ENCODE data around the gene SYNC. TPM values are rescaled to one million over a fixed set of nuclear protein-coding genes. Genes with fewer than 3 reads are reported as not detected.
A peak's percentile ranks its signal among the peaks of the same experiment; 100 is the strongest.

SYNC gene
- total and polyA plus RNA-seq, 9 of the 15 experiments (the other 6 are each of a cell fraction or from before 2014, with no cell fraction given), result 0.49 to 1.1 (median 0.87) TPM

DNA sequence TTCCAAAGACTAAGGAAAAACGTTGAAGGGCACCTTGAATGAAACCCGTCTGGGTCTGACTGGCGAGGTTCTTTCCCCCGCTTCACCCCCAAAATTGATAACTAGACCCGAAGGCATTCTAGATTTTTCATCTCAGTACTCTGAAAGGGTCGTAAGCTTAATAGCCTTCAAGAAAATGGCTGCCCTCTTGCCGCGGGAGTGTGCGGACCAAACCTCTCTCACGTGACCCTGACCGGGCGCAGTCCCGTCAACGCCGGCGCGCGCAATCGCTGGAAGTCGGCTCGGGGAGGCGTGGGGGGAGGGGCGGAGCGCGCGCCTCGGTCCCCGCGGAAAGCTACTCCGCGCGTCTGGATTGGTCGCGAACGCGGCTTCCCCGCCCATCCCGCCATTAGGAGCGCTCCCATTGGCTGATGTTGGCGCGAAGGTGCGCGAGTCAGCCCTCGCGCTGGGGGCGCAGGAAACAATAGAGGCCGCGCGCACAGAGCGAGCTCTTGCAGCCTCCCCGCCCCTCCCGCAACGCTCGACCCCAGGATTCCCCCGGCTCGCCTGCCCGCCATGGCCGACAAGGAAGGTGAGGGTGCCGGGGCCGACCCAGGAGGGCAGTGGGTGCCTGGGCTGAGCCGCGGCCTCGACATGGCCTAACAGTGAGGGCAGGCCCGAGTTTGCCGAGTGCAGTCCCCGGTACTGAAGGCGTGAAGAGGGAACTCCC lies 51.7 kb downstream of the SYNC start, which contains the start of gene RBBP4 (continued):
- TF ChIP-seq ARID2 (IDR thresholded peaks at IDR 0.05), result 0 out of 2 replicates have a peak, but pooled peaks have one; percentile 7
- peak; percentile 67; the same call in 1 of the 2 replicates for TF ChIP-seq ZNF12 (CRISPR knock-in tag; IDR thresholded peaks at IDR 0.05)
- peak; percentile 93 for TF ChIP-seq HNRNPLL (IDR thresholded peaks at IDR 0.05; ENCODE audit: low read depth, low read length, poor library complexity, severe bottlenecking)
- no peak for TF ChIP-seq ZNF655 (CRISPR knock-in tag; IDR thresholded peaks at IDR 0.05)
- TF ChIP-seq ZNF512 (tag; IDR thresholded peaks at IDR 0.05), result no peak
- peak; percentile 99 for TF ChIP-seq THRB (CRISPR knock-in tag; conservative IDR thresholded peaks at IDR 0.05)
- TF ChIP-seq ZBTB8A (IDR thresholded peaks at IDR 0.05; ENCODE audit: partially characterized antibody), result no peak
- peak; percentile 87 for TF ChIP-seq RNF2 (IDR thresholded peaks at IDR 0.05)
- TF ChIP-seq ZNF764 (CRISPR knock-in tag; IDR thresholded peaks at IDR 0.05; ENCODE audit: low read depth), result 0 out of 2 replicates have a peak, but pooled peaks have one; percentile 70
- TF ChIP-seq ZNF282 (CRISPR knock-in tag; IDR thresholded peaks at IDR 0.05), result peak; percentile 97; the same call in 1 of the 2 replicates
- TF ChIP-seq, protein P1, sequence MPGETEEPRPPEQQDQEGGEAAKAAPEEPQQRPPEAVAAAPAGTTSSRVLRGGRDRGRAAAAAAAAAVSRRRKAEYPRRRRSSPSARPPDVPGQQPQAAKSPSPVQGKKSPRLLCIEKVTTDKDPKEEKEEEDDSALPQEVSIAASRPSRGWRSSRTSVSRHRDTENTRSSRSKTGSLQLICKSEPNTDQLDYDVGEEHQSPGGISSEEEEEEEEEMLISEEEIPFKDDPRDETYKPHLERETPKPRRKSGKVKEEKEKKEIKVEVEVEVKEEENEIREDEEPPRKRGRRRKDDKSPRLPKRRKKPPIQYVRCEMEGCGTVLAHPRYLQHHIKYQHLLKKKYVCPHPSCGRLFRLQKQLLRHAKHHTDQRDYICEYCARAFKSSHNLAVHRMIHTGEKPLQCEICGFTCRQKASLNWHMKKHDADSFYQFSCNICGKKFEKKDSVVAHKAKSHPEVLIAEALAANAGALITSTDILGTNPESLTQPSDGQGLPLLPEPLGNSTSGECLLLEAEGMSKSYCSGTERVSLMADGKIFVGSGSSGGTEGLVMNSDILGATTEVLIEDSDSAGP (CRISPR knock-in tag; IDR thresholded peaks at IDR 0.05), result no peak; the same call in none of the 2 replicates
- no peak for TF ChIP-seq SETDB1 (IDR thresholded peaks at IDR 0.05; ENCODE audit: low read length)
- TF ChIP-seq ZKSCAN1 (IDR thresholded peaks at IDR 0.05; ENCODE audit: low read depth, low read length), result no peak; the same call in 1 of the 2 replicates
- TF ChIP-seq SNIP1 (IDR thresholded peaks at IDR 0.05; ENCODE audit: low read depth), result no peak
- TF ChIP-seq TEAD4 (IDR thresholded peaks at IDR 0.05; ENCODE audit: low read length), result peak; percentile 40
- TF ChIP-seq TEAD4 (CRISPR knock-in tag; IDR thresholded peaks at IDR 0.05; ENCODE audit: borderline replicate concordance), result 0 out of 2 replicates have a peak, but pooled peaks have one; percentile 76
- TF ChIP-seq BRD9 (IDR thresholded peaks at IDR 0.05; ENCODE audit: low read depth, partially characterized antibody), result peak; percentile 66
- no peak for TF ChIP-seq TAF15 (IDR thresholded peaks at IDR 0.05; ENCODE audit: low read depth, low read length)
- TF ChIP-seq ZNF551 (CRISPR knock-in tag; IDR thresholded peaks at IDR 0.05), result no peak
- TF ChIP-seq CXXC5 (CRISPR knock-in tag; IDR thresholded peaks at IDR 0.05), result peak; percentile 99
- TF ChIP-seq POLR3G (IDR thresholded peaks at IDR 0.05; ENCODE audit: extremely low read depth, insufficient read length, insufficient replicate concordance), result no peak
- TF ChIP-seq ZNF197 (CRISPR knock-in tag; IDR thresholded peaks at IDR 0.05; ENCODE audit: low read depth), result peak; percentile 99

Data from K562 (cell line).